Fibroblast of pulmonary artery (primary cell): Measurements from ENCODE around the gene SECTM1.

ENCODE experiments used
- DNase-seq: peaks from one replicate; pipeline ENCODE4 v3.0.0-alpha.2; 2010; ENCODE audit warnings: low read depth
- H3K4me3 ChIP-seq: replicated peaks from 2 replicates; pipeline ENCODE4 v1.5.1; 2011; ENCODE audit warnings: low read depth, mild to moderate bottlenecking, control low read depth, low read length, moderate library complexity
- CTCF ChIP-seq: IDR thresholded peaks from 2 replicates; pipeline ENCODE4 v1.5.1; 2011; ENCODE audit warnings: mild to moderate bottlenecking, control low read depth, low read length, inconsistent platforms; ENCODE audit errors: missing control alignments

The SECTM1 gene

DNA sequence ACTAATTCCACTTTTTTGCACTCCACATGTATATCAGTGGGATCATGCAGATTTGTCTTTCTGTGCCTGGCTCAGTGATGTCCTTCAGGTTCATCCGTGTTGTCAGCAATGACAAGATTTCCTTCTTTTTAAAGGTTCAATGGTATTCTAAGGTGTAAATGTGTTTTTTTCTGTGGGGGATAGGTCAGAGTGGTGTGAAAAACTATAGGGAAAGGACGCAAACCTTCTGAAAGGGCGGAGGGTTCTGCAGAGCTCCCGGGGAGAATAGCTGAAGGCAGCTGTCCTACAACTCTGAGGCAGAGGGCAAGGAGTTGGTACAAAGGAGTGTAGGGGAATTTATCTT, 38.1 kb downstream of the SECTM1 start:
- no peak overlapping the region for H3K4me3 ChIP-seq
- no peak for TF ChIP-seq CTCF
- DNase-seq = no peak

DNA sequence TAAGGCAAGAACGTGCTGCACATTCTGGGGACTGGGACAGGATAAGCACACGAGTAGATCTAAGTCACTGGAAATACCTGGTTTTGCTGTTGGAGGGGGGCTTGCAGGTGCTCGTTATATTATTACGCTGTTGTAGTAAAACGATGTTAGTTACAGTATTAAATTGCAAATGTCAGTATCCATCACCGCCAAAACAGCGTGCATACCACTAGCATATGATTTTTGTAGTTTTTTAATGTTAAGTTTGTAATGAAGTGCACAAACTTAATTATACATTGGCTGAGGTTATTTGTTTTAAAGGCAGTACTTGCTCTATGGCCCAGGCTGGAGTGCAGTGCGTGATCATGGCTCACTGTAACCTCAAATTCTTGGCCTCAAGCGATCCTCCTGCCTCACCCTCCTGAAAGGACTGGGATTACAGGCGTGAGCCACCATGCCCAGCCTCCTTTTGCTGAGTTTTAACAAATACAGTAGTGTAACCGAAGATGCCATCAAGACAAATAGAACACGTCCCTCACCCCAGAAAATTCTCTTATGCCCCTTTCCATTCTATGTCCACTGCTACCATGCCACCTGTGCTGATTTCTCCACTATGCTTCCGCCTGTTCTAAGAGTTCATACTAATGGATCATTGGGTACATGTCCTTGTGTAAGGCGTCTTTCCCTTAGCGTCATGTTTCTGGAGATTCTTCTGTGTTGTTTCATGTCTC, 39.3 kb downstream of the SECTM1 start:
- H3K4me3 ChIP-seq = peak overlapping the region; percentile 42
- no peak for DNase-seq
- TF ChIP-seq CTCF = no peak

GRCh38 chr17:82292251-82293154, 41.1 kb downstream of the SECTM1 start:
- H3K4me3 ChIP-seq = peak overlapping the region; percentile 75
- no peak for TF ChIP-seq CTCF
- peak; percentile 99 for DNase-seq

GRCh38 chr17:82291582-82292250, 41.9 kb downstream of the SECTM1 start:
- peak overlapping the region; percentile 75 for H3K4me3 ChIP-seq
- TF ChIP-seq CTCF = no peak
- DNase-seq = no peak

- peak; percentile 93 for DNase-seq
- no peak overlapping the region for H3K4me3 ChIP-seq
- TF ChIP-seq CTCF = no peak
Measured at GRCh38 chr17:82287868-82288801, 45.4 kb downstream of the SECTM1 start.

DNA sequence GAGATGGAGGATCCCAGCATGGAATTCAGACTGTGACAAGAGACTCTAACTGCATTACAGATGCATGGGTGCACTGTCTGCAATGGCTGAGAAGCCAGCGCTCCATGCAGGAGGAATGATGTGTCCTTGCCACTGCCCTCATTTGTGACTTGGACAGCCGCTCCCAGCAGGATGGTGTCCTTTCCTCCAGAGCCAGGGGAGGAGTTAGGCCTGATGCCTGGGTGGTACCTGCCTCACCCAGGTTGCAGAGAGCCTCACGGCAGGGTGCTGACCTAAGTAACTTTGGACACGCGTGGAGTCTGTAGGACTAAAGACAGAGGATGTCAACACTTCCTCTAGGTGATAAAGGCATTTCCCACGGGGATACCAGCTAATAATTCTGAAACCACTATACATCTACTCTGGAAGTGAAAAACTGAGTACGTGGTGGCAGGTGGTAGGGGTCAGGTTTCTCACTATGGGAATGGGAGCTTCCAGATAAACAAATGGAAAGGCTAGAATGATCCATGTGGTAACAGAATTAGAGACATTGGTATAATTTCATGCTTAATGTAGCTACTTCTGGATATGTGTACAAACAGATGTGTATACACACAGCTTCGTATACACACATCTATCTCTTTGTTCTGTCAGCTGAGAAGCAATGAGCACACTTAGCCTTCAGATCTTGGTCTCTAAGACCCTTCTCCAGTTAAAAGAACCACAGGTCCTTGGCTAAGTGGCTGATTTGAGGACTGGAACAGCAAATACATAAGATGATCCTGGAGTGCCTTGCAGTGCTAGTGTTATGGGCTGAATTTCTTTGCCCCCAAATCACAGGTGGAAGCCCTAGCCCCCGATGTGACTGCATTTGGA, 46.3 kb downstream of the SECTM1 start:
- no peak for DNase-seq
- TF ChIP-seq CTCF = no peak
- H3K4me3 ChIP-seq = no peak overlapping the region
